SKM-1 treated with dmso at 0.1 percent for 144 hours (cell line): ENCODE data around the gene RAB6A.
"Not testable (repeated sequence)": the region's sequence is repeated elsewhere in the genome, so short reads cannot be mapped to it uniquely, and the experiment has no call there.

Experiments
- DNase-seq: peaks from one replicate; lab custom pipeline; 2025; ENCODE audit not compliant: unreplicated experiment; lab: John Stamatoyannopoulos, UW

Gene RAB6A

GRCh38 chr11:73760679-73761402, at the start of gene RAB6A:
Gene RAB6A, minus strand, starts transcription at chr11:73761074. Its CDS starts 439 bp downstream, at chr11:73760635.
- DNase-seq, result peak; percentile 99

- no peak for DNase-seq
Measured at GRCh38 chr11:73810637-73811036, 49.8 kb upstream of the RAB6A start.

- no peak for DNase-seq
Measured at GRCh38 chr11:73808052-73808451, 47.2 kb upstream of the RAB6A start.

- no peak for DNase-seq
Measured at GRCh38 chr11:73804712-73805111, 43.8 kb upstream of the RAB6A start.

- no peak for DNase-seq
Measured at GRCh38 chr11:73801136-73801535, 40.3 kb upstream of the RAB6A start.

GRCh38 chr11:73800276-73800806, 39.5 kb upstream of the RAB6A start:
- no peak for DNase-seq

GRCh38 chr11:73797457-73797856, 36.6 kb upstream of the RAB6A start:
- no peak for DNase-seq

GRCh38 chr11:73795925-73796632, 35.2 kb upstream of the RAB6A start:
- no peak for DNase-seq

GRCh38 chr11:73792584-73792983, 31.7 kb upstream of the RAB6A start:
- no peak for DNase-seq

- DNase-seq, result no peak
Measured at GRCh38 chr11:73789279-73789670, 28.4 kb upstream of the RAB6A start.

GRCh38 chr11:73787643-73788558, 27.0 kb upstream of the RAB6A start, which contains the start of gene MRPL48:
Gene MRPL48, plus strand, starts transcription at chr11:73787874. Its CDS starts 98 bp downstream, at chr11:73787972.
- DNase-seq, result peak; percentile 86

GRCh38 chr11:73787051-73787642, 26.3 kb upstream of the RAB6A start:
- DNase-seq, result no peak

- DNase-seq, result not testable (repeated sequence)
Measured at GRCh38 chr11:73785467-73785866, 24.6 kb upstream of the RAB6A start.

- DNase-seq, result no peak
Measured at GRCh38 chr11:73784734-73785133, 23.9 kb upstream of the RAB6A start.

GRCh38 chr11:73784080-73784634, 23.3 kb upstream of the RAB6A start:
- no peak for DNase-seq

GRCh38 chr11:73783483-73784020, 22.7 kb upstream of the RAB6A start:
- no peak for DNase-seq

GRCh38 chr11:73781303-73781702, 20.4 kb upstream of the RAB6A start:
- DNase-seq, result no peak

- peak; percentile 97 for DNase-seq
Measured at GRCh38 chr11:73779084-73779902, 18.4 kb upstream of the RAB6A start.

- not testable (repeated sequence) for DNase-seq
Measured at GRCh38 chr11:73770811-73771210, 9.9 kb upstream of the RAB6A start.
